Activated CD8-positive, alpha-beta T cell treated with anti-CD3 and anti-CD28 coated beads for 36 hours (primary cell): ENCODE data around the gene GRID1. TPM values are rescaled to one million over a fixed set of nuclear protein-coding genes. Genes with fewer than 3 reads are reported as not detected.

ENCODE experiments used
- ATAC-seq: fragments of 200-7000 bp; cut with Tn5 transposase; one replicate; pipeline ENCODE4 v1.10.0; 2021; ENCODE audit warnings: mild to moderate bottlenecking, moderate library complexity
- CTCF ChIA-PET: fragments of 350-600 bp; sonication (Branson Sonifier 250); formaldehyde crosslinking; loops from one replicate; lab custom pipeline; 2021; ENCODE audit warnings: antibody characterized with exemption; lab: Charles Lee
- POLR2A ChIA-PET: fragments of 350-600 bp; sonication (Branson Sonifier 250); formaldehyde crosslinking; loops from one replicate; lab custom pipeline; 2021; ENCODE audit warnings: antibody characterized with exemption; lab: Charles Lee
- DNase-seq: peaks from one replicate; pipeline ENCODE4 v3.0.0-alpha.2; 2020
- H3K27ac Mint-ChIP-seq: one replicate; pipeline ENCODE4 v1.8.0; 2021; ENCODE audit warnings: mild to moderate bottlenecking, mixed read lengths
- H3K27me3 Mint-ChIP-seq: one replicate; pipeline ENCODE4 v1.8.0; 2021; ENCODE audit warnings: mixed read lengths
- H3K36me3 Mint-ChIP-seq: one replicate; pipeline ENCODE4 v1.8.0; 2021; ENCODE audit warnings: low read depth, mixed read lengths
- H3K4me1 Mint-ChIP-seq: one replicate; pipeline ENCODE4 v1.8.0; 2021; ENCODE audit warnings: low read depth, mixed read lengths
- H3K4me3 Mint-ChIP-seq: one replicate; pipeline ENCODE4 v1.8.0; 2021; ENCODE audit warnings: mild to moderate bottlenecking, moderate library complexity, mixed read lengths
- H3K9me3 Mint-ChIP-seq: one replicate; pipeline ENCODE4 v1.8.0; 2021; ENCODE audit warnings: mixed read lengths
- intact Hi-C: fragments of 100-400 bp; cut with micrococcal nuclease; formaldehyde crosslinking; loops from one replicate; pipeline ENCODE4 v1.10.0; 2022
- total RNA-seq, 2 experiments: library from RNA; stranded (reverse); gene quantifications; one replicate each; pipeline ENCODE4 v1.2.3, GENCODE V29; 2021
- TF ChIP-seq, protein P1 (sequence below): fragments of 200-600 bp; IDR thresholded peaks from one replicate; pipeline ENCODE4 v1.8.0; 2022; ENCODE audit warnings: antibody characterized with exemption, mild to moderate bottlenecking

Gene GRID1
- total RNA-seq, 2 experiments from 2014 or later: not detected

GRCh38 chr10:86295351-86295750 lies 71.2 kb downstream of the GRID1 start:
- ATAC-seq (no peak), DNase-seq (no peak)
- intact Hi-C loops: no loop called here
- Mint-ChIP-seq H3K4me1 (no peaks in the 10 kb centered on the region), H3K27ac (no peak overlapping the region), H3K36me3 (no peaks in the 10 kb centered on the region), H3K4me3 (no peak overlapping the region), H3K27me3 (no peaks in the 10 kb centered on the region), H3K9me3 (no peaks in the 10 kb centered on the region)
- POLR2A ChIA-PET: no interaction called here
- CTCF ChIA-PET: no interaction called here
- TF ChIP-seq, protein P1, sequence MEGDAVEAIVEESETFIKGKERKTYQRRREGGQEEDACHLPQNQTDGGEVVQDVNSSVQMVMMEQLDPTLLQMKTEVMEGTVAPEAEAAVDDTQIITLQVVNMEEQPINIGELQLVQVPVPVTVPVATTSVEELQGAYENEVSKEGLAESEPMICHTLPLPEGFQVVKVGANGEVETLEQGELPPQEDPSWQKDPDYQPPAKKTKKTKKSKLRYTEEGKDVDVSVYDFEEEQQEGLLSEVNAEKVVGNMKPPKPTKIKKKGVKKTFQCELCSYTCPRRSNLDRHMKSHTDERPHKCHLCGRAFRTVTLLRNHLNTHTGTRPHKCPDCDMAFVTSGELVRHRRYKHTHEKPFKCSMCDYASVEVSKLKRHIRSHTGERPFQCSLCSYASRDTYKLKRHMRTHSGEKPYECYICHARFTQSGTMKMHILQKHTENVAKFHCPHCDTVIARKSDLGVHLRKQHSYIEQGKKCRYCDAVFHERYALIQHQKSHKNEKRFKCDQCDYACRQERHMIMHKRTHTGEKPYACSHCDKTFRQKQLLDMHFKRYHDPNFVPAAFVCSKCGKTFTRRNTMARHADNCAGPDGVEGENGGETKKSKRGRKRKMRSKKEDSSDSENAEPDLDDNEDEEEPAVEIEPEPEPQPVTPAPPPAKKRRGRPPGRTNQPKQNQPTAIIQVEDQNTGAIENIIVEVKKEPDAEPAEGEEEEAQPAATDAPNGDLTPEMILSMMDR: no peak

DNA sequence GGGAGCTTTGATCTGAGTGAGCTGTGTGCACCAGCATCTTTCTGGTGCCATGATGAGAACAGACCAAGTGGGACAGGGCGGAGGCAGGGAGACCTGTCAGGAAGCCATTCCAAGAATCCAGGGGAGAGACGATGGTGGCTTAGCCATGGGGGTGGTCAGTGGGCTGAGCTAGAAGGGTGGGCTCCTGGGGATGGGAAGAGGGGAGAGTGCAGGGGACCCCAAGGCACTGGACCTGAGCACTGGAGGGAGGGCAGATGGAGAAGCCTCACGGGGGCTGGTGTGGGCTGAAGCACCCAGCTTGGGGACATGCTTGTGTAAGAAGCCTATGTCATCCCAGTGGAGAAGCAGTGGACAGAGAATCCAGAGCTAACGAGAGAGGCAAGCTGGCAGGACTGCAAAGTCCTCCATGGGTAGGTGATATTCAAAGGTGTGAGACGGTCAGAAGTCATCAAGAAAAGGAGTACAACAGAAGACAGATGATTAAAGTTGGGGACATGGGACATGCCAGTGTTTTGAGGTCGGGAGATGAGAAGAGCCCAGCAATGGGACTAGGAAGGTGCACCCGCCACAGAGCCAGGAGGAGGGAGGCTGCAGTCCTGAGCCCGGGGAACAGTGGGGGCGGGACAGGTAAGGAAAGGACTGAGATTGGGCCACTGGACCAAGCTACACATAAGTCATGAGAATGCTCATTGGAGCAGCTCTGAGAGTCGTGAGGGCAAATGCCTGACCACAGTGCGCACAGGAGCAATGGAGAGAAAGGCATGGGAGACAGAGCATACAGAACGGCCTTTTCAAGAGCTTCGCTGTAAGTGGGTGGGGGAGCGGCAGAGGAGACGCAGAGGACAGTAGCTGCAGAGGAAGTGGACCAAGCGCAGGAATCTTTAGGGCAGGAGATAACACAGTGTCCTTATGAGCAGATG lies 72.0 kb downstream of the GRID1 start:
- CTCF ChIA-PET: interaction anchor here (1.2 kb wide), 1 partner anchor 68 kb away, joined by 3 read pairs; no protein-coding TSS in a partner anchor
- H3K9me3 Mint-ChIP-seq: no peaks in the 10 kb centered on the region
- no peaks in the 10 kb centered on the region for H3K36me3 Mint-ChIP-seq

GRCh38 chr10:86293396-86293791 lies 73.2 kb downstream of the GRID1 start:
- ATAC-seq (no peak), DNase-seq (no peak)
- no peak overlapping the region for H3K4me3 Mint-ChIP-seq
- no peaks in the 10 kb centered on the region for H3K9me3 Mint-ChIP-seq
- ChIA-PET POLR2A (no interaction called here), CTCF (interaction anchor here (1.2 kb wide), 1 partner anchor 70 kb away, joined by 3 read pairs; no protein-coding TSS in a partner anchor)
- intact Hi-C loops: no loop called here
- no peaks in the 10 kb centered on the region for H3K27me3 Mint-ChIP-seq
- H3K36me3 Mint-ChIP-seq: no peaks in the 10 kb centered on the region
- no peaks in the 10 kb centered on the region for H3K4me1 Mint-ChIP-seq
- H3K27ac Mint-ChIP-seq: no peak overlapping the region
- TF ChIP-seq, protein P1: no peak

More for the DNA sequence above, 72.0 kb downstream of the GRID1 start:
- POLR2A ChIA-PET: no interaction called here
- no peak for ATAC-seq
- H3K4me1 Mint-ChIP-seq: no peaks in the 10 kb centered on the region
- no peak for DNase-seq
- H3K27me3 Mint-ChIP-seq: no peaks in the 10 kb centered on the region
- TF ChIP-seq, protein P1: no peak
- H3K27ac Mint-ChIP-seq: no peak overlapping the region
- no peak overlapping the region for H3K4me3 Mint-ChIP-seq
- intact Hi-C loops: no loop called here

DNA sequence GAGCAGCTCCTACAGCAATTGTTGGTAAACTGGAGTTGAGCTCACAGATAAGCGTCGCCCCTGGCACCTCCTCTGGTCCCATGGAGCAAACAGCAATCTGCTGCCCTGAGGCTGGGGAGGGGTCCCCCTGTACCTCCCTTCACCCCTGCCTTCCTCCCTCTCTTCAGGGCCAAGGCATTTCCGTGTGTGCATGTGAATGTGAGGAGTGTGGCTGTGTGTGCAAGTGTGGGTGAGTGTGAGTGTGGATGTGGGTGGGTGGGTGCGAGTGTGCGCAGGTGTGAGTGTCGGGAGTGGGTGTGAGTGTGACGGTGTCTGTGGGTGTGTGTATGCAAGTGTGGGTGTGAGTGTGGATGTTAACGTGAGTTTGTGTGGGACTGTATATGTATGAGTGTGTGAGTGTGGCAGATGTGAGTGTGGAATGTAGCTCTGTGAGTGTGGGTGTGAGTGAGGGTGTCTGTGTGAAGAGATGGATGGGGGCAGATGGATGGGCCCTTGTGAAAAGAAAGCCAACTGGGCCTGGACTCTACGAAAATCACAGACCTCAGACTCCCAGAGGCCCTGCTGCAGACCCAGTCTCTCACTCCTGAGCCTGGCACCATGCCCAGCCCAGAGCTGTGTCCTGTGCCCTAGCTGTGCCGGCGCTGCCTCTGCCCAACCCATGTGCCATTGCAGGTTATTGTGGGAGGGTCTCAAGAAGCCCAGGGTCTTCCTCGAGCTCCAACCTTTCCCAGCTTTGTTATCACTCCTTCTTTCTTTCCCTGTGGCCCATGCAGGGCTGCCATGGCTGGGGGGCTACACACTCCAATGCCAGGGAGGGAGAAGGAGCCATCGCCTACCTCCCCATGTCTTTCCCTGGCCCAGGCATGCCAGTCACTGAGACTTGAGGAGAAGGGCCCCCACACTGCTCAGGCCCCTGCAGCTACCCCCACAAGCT lies 73.9 kb downstream of the GRID1 start:
- ATAC-seq (no peak), DNase-seq (no peak)
- intact Hi-C loops: no loop called here
- no peaks in the 10 kb centered on the region for H3K9me3 Mint-ChIP-seq
- H3K36me3 Mint-ChIP-seq: no peaks in the 10 kb centered on the region
- no peaks in the 10 kb centered on the region for H3K27me3 Mint-ChIP-seq
- no peaks in the 10 kb centered on the region for H3K4me1 Mint-ChIP-seq
- CTCF ChIA-PET: no interaction called here
- H3K27ac Mint-ChIP-seq: no peak overlapping the region
- no peak overlapping the region for H3K4me3 Mint-ChIP-seq
- POLR2A ChIA-PET: no interaction called here
- TF ChIP-seq, protein P1: no peak
